ENCODE results near the gene PRICKLE2.

Gene PRICKLE2

DNA sequence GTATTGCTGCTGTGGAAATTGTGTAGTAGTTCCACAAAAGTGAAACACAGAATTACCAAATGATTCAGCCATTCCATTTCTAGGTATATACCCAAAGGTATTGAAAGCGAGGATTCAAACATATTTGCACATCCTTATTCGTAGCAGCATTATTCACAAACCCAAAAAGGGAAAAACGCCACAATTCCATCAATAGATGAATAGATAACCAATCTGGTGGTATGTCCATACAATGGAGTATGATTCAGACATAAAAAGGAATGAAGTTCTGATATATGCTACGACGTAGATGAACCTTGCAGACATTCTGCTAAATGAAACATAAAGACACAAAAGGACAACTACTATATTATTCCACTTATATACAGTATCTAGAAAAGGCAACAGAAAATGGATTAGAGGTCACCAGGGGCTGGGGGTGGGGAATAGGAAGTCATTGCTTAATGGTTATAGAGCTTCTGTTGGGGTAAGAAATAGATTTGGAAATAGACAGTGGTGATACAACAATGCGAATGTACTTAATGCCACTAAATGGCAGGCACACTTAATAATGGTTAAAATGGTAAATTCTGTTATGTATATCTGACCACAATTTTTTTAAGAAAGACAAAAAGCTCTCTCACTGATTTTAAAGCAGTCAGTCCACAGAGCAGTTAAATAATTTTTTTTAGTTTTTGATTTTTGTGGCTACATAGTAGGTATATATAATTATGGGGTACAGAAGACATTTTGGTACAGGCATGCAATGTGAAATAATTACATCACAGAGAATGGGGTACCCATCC, 150.2 kb downstream of the PRICKLE2 start:
- no peak for DNase-seq (ENCODE audit: low read depth, low spot score)

DNA sequence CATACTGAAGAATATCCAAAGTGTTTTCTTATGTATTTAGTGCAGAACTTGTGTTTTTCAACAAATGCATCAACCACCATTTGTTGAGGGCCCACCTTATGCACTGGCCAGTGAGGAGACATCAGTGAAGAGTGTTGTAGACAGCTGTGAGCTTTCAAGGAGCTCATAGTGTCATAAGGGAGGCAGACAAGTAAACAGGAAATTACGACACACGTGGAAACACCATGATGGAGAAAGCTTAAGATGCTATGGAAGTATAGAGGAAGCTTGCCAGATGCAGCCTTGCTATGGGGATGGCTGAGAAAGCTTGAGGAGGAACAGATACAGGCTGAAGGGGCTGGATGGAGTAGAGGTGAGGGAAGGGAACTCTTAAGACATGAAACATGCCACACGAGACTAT, 151.2 kb downstream of the PRICKLE2 start:
- no peak for DNase-seq (ENCODE audit: low read depth, low spot score)

DNA sequence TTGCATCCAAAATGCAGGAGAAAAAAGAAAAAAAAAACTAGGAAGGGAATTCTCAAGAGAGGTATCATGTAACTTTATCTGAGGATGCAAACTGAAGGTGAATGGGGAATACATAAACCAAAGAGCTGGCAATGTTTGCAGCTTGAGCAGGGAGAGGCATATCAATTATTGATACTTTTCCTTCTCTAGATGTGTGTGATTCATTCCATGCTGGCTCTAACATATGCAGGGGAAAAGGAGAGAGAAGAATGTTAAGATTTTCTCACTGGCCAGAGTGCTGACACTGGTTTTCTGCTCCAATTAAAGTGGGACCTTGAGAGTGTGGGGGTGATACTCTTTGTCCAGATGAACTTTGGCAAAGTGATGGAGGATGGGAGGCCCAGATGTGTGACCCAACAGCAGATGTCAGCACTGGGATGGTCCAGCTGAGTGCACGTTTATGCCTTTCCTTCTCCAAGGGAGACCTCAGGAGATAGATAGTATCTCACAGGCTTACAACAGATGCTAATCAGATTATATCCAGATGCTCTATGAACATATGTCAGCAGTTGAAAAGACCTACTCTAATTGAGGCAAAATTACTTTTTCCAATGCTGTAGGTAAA, 152.0 kb downstream of the PRICKLE2 start:
- DNase-seq (ENCODE audit: low read depth, low spot score): no peak

DNA sequence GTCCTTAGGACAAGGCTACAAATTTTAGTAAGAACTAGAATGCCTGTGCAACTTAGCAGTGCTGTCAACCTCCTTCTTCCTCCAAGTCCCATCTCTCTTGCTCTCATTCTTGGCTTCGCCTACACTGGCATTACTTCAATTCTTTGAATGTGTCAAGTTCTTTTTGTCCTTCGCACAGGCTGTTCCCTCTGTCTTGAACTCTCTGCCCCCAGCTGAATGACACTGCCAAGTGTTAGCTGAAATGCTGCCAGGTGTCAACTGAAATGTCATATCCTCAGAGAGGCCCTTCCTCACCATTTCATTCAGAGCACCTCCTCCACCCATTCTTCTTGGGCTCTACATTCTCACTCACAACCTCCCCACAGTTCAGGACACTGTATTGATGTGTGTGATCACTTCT, 153.1 kb downstream of the PRICKLE2 start:
- no peak for DNase-seq (ENCODE audit: low read depth, low spot score)

DNA sequence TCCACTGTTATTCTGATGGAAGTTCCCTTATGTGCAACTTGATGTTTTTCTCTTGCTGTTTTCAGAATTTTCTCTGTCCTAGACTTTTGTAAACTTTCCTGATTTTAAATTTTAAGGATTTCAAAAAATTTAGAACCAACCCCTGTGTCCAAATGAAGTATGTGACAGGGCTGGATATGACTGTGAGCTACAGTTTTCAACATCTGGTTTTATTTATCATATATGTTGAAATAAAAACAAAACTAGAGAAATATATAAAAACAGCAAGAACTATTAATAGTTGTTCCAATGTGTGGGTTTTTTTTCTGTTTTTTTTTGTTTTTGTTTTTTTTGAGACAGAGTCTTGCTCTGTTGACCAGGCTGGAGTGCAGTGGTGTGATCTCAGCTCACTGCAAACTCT, 154.6 kb downstream of the PRICKLE2 start:
- DNase-seq (ENCODE audit: low read depth, low spot score): no peak

DNA sequence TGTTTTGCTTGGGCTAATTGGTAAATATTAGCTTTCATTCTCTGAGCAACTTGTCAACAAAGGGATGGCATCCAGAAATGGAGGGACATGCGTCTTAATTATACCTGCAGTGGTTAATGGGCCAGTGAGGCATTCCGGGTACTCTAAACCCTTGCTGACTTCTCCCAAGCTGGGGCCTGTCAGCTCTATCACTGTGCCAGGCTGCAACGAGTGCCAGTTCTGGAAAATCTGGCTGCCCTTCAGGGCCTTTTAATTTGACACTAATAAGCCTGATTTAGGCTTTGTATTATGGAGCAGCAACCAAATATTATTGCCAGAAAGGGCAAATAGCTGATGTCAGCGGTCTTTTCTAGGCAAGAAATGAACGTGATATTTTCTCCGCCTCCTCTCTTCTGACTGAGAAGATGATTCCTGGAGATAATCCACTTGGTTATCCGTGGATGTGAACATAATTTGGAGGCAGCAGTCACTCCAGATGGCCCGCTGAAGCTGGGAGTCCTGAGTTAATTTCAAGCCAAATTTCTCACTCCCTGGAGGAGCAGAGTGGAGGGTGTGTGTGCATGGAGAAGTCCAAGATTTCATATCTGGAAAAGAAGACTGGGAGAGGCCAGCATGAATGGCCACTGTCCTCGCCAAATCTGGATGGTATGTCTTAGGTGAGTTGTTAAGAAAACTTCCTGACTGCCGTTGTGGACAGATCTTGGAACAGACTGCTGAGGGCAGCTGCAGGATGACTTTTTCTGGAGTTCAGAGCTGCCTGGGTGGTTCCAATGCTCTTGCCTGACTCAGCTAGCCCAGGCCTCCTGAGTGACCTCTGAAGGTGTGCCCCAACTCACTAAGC, 157.5 kb downstream of the PRICKLE2 start:
- no peak for DNase-seq (ENCODE audit: low read depth, low spot score)

DNA sequence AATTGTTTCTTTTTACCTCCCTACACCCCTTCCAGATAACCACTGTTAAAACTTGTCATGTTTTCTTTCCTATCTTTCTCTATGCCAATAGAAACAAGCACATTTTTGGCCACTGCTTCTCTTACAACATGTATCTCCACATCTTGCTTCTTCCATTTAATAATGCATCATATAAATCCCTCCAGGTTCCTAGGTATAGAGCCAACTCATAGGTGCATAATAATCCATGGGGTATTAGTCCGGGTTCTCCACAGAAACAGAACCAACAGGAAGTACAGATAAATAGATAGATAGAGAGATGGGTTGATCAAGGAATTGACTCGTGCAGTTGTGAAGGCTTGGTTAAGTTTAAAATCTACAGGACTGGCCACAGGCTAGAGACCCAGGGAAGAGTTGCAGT, 160.5 kb downstream of the PRICKLE2 start:
- no peak for DNase-seq (ENCODE audit: low read depth, low spot score)

DNA sequence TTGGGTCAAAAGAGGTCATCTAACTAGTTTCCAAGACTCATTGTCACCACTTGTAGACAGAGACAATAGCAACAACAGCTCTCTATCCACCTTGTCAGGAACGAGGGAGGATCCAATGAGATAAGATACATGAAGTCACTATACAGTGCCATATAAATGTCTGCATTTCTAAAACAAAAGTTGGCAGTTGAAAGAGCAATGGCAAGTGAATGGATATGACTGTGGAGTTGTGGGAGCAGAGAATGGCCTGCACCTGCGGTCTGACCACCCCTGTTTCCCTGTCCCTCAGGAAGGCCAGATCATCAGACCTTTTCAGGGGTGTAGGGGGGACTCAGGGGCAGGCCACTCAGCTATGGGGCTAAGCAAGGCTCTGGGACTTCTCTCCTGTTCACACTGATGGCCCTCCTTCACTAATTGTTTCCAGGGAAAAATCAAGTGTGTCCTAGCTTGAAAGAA, 161.3 kb downstream of the PRICKLE2 start:
- no peak for DNase-seq (ENCODE audit: low read depth, low spot score)

DNA sequence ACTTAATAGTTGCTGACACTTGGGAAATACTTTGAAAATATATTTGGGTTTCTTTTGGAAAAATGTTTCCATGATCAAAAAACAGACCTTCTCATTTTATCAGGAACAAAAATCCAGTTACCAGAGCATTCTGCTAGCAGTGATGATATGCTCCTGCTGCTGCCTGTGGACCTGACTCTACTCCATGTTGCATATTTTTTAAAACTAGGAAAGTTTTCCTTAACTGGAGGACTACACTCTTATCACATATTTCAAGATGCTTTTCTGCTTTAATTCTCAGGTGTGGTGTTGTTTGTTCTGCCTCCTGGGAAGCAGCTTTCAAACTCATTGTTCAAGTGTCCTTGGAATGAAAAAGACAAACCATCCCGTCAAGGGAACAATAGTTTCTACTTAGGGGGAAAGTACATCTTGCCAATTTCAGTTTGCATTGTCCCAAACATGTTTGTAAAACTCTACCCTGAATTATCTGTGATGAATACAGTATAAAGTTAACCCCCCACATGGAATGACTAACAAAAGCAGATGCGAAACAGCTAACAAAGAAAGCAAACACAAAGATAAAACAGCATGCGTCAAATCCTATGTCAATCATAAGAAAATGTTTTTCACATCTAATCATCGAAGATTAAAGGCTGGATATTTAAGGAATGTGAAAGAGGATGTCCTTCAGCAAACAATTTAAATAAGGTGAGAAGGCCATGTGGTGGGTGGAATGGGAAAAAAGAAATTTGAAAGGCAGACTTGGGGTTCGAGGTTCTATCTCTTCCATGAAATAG, 161.9 kb downstream of the PRICKLE2 start:
- no peak for DNase-seq (ENCODE audit: low read depth, low spot score)

DNA sequence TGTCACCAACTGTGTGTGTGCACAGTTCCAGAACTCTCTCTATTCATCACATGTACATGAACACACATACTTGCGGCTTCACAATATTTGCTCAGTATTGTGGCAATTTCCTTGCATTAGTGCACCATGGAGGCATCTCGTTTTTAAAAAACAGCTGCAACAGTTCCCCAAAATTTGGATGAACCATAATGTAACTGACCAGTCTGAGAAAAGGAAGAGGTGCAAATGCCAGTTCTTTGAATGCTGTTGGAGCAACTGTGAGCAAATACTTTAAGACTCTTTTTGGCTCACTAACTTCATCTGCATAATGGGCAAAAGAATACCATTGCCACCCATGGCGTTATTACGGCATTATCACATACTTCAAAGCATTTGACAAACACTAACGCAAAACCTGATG, 163.6 kb downstream of the PRICKLE2 start:
- no peak for DNase-seq (ENCODE audit: low read depth, low spot score)

DNA sequence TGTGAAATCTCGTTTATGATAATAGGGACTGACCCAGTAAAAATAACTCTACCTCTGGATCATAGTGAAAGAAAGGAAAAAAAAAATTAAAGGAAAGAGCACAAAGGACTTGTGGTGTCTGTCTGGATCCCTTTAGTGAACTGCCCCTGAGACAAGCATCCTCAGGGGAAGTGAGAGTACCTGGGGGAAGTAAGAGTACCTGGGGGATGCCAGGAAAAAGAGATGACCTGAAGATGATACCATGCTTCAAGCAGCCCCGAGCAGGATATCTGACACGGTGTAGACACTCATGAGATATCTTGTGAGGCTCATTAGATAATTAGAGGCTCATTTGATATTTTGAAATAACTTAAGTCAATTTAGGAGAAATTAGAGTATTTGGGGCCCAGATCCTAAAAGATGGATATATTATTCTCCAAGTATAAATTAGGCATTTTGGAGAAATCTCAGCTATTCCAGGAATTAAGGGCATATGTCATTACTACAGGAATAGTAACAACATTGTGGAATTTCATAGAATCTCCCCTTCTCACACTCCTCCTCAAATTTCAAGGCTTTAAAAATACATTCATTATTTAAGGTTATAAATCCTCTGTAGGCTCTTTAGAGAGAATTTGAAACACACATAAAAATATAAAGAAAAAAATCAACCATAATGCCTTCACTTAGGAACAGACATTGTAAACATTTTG, 165.6 kb downstream of the PRICKLE2 start:
- no peak for DNase-seq (ENCODE audit: low read depth, low spot score)

DNA sequence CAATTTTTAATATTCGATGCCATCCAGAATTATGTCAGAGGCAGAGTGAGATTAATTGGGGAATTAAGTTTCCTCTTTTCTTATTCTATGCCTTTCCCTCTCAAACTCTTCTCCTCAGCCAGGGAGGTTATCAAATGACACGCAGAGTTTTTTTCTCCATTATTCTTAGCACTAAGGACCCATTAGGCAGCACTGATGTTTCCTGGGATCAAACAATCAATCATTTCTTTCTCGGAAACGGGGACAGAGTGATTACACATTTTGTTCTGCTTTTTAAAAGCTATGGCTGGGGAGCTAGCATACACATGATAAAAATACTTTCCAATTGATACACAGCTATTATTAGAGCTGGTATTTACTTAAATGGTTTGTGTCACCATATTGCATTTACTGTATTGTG, 166.7 kb downstream of the PRICKLE2 start:
- DNase-seq (ENCODE audit: low read depth, low spot score): no peak

DNA sequence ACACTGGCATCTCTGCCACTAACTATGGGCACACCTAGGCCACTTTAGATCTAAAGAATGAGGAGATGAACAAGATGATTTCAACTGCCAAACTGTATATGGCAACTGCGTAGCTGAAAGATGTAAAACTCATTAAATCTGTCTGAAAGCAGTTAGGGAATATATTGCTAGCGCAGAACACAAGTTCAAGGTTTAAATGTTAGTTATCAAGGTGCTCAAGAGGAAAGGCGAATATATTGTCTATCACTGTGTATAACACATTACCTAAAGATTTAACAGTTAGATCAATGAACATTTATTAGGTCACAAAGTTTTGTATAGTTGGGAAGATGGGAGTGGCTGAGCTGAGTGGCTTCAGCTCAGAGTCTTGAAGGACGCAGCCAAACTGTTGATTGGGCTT, 168.0 kb downstream of the PRICKLE2 start:
- no peak for DNase-seq (ENCODE audit: low read depth, low spot score)

DNA sequence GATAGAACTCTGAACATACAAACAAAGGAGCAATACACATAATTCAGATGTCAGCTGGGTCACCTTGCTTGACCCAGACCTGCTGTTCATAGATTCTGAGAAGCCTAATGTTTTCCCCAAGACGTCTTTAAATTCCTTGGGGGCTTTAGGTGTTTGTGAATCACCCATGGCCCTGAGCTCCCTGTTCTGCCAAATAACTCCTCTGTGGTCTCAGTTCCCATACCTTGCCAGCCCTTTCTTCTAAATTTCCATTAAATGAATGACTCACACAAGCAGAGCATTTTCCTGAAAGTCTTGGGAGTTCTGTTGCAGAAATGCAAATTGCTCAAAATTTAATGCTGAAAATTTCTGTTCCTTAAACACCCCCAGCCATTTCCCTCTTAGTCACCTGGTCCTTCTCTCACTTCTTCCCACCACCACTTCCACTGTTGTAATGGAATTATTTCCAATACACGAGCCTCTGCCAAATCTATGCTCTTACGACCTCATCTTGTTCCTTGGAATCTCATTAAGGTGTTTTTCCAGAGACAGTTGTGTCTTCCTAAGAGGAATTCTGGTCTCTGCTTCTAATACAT, 168.6 kb downstream of the PRICKLE2 start:
- no peak for DNase-seq (ENCODE audit: low read depth, low spot score)

DNA sequence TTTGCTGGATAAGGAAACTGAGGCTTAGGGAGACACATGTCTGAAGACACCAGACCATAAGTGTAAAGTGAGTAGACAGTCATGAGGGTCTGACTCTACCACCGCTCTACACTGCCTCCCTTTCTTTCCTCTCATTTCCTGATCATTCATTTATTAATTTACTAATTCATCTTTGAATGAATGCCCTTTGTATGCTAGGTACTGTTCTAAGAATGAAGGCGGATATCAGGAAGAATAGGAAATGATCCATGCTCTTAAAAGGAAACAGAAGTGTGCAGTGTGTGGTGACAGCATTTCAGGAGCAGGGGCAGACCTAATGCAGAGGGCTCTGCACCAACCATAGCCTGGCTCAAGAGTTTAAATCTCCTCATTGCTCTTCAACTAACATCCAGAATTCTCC, 170.2 kb downstream of the PRICKLE2 start:
- no peak for DNase-seq (ENCODE audit: low read depth, low spot score)

DNA sequence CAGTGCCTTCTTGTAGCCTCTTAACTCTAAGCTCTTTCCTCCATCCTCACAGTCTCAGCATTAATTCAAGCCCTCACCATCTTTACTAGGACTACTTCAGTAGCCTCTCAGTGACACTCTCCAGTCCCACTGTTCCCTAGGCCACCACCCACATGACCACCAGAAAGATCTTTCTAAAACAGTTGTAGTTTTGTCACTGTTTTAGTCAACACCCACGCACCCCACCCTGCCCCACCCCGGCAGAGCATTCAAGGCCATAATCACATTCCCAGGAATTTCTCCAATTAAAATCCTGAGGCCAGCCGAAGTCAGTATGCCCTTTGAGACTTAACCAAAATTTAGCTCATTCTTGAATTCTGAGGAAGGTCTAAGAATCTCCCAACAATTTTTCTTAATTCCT, 170.8 kb downstream of the PRICKLE2 start:
- DNase-seq (ENCODE audit: low read depth, low spot score): no peak

DNA sequence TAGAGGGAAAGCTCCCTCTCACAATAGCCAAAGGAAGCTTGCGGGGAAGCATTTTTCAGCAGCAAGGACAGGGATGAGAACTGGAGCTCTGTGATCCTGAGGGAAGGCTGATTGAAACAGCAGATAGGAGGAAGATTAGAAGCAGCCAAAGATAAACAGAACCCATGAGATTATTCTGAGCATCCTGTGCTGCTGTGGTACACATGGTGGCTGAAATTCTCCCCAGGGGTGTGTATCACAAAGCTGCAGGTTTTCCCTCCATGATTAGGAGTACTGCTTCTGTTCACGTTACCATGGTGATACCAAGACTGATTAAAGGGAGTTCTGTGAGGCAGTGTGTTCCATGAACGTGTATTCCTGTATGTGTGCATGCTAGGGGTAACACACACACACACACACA, 171.7 kb downstream of the PRICKLE2 start:
- DNase-seq (ENCODE audit: low read depth, low spot score): no peak

DNA sequence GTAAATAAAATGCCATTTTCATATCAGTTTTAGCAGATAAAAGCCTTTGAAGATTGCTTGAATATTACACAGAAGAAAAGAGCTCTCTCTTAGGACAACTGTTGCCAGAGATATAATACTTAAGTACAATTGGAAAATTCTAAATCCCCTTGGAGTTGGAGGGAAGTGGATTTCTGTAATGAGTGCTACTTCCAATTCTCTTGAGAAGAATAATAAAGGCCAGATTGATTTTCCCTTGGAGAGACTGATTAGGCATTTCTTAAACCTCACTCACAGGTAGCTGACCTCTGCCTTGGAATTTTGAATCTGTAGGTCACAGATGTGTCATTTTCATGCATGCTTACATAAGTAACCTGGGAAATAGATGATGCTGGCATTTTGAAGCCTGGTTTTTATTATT, 172.1 kb downstream of the PRICKLE2 start:
- DNase-seq (ENCODE audit: low read depth, low spot score): no peak

DNA sequence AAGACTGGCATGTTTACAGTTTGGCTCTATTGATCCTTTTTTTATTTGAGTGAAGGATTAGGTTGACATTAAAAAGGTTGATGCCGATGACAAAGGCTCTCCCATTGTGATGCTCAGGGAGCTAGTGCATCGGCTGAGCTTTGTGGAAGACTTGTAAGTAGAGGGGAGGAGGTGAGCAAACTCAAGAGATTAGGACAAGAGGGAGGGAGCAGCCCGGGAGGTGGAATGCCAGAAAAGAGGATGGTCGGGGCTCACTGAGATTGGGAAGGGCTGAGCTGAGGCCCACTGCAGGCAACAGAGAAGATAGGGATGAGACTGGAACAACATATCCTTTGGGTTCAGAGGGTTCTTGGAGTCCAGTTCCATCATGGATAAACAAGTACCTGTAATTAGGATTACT, 175.4 kb downstream of the PRICKLE2 start:
- DNase-seq (ENCODE audit: low read depth, low spot score): no peak

DNA sequence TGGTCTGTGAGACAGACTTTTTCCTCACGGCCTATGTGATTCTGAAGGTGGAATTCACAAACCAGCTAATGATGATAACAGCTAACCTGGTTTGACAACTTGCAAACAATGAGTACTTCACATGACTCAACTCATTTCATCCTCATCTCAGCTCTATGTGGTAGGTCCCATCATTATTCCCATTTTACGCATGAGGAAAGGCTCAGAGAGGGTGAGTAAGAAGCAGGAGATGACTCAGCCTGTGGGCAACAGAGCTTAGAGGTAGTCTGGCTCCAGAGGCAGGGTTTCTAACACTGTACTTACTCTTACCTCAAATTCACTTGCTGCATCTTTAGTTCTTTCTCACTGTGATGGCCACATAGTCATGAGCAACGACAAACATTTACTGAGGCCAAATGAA, 176.1 kb downstream of the PRICKLE2 start:
- no peak for DNase-seq (ENCODE audit: low read depth, low spot score)

DNA sequence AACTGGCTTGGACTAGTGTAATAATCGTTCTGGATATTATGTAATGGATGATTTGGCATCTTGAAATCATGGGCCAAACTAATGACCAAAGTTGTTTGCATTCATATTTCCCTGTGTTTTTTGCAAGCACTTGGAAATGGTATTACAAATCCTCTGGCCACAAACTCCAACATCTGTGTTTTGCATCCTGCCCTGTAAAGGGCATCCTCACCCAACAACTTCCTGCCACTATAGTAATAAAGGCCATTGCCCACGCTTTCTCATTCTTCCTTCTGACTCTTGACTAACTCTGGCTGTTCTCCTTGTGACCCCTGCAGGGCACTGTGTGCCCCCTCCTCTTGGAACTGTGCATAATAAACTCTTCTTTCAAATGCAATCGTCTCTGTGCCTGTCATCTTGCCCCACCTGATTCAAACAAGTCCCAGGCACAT, 176.6 kb downstream of the PRICKLE2 start:
- no peak for DNase-seq (ENCODE audit: low read depth, low spot score)
